Stimulated activated naive CD8-positive, alpha-beta T cell treated with anti-CD3 and anti-CD28 coated beads, Interleukin-15, Interleukin-2, amounts not matched to agents 100 U/mL and 50 U/mL, for 24 hours (primary cell): ENCODE results near the gene CARD14.
"Not testable (repeated sequence)": the region's sequence is repeated elsewhere in the genome, so short reads cannot be mapped to it uniquely, and the experiment has no call there.

Experiments used
- ATAC-seq: fragments of 150-1000 bp; cut with Tn5 transposase; one replicate; pipeline ENCODE4 v1.10.0; 2021
- DNase-seq: peaks from one replicate; pipeline ENCODE4 v3.0.0; 2021

CARD14 gene

DNA sequence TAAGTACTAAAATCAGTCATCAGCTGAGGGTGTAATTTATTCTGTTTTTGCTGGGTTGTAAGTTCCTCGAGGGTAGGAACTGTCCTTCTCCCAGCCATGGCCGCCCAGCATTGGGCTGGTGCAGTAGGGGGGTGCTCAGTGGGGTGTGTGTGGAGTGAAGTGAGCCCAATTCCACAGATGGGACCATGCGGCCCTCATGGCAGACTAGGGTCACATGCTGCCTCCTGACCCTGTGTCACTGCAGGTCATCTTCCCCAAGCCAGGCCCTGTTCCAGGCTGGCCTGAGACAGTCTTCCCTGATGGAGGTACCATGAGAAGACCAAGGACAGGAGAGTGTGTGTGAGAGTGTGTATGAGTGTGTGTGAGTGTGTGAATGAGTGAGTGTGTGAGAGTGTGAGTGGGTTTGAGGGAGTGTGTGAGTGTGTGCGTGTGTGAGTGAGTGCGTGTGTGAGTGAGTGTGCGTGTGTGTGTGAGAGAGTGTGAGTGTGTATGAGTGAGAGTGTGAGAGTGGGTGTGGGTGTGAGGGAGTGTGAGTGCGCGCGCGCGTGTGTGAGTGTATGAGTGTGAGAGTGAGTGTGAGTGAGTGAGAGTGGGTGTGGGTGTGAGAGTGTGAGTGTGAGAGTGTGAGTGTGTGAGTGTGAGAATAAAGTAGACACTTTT lies 54.1 kb downstream of the CARD14 start:
- DNase-seq (no peak), ATAC-seq (no peak)

DNA sequence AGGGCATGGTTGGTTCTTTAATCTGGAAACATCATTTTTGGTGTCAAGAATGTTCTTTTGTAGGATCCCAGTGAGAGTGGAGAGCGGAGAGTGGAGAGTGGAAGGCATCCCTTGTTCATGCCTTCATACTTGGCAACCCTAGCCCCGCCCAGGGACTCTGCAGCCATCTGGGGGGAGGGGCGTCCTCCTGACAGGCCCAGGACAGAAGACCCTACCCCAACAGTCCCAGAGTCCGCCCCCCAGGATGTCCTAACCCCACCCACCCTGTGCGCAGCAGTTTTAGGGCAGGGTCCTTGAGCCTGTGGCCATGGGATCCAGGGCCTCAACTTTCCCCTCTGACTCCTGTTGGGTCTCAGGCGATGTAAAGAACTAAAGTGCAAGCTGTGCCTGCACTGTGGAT lies 54.9 kb downstream of the CARD14 start:
- DNase-seq: no peak
- no peak for ATAC-seq

DNA sequence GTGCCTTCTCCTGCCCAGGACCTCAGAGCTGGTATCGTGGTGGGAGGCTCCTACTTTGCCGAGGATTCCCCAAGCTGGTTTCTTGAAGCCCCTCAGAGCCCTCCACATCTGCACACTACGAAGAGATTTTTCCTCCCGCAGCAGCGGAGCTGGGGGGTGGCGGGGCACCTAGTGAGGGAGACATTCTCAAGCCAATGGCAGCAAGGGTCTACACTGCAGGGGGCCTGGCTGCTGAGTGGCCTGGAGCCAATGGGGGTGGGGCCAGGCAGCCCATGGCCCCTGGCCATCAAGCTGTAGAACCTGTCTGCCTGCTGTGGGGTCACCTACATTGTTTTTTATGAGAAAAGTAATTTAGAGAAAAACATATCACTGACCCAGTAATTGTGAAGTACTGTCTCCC lies 55.4 kb downstream of the CARD14 start:
- DNase-seq (no peak), ATAC-seq (no peak)

DNA sequence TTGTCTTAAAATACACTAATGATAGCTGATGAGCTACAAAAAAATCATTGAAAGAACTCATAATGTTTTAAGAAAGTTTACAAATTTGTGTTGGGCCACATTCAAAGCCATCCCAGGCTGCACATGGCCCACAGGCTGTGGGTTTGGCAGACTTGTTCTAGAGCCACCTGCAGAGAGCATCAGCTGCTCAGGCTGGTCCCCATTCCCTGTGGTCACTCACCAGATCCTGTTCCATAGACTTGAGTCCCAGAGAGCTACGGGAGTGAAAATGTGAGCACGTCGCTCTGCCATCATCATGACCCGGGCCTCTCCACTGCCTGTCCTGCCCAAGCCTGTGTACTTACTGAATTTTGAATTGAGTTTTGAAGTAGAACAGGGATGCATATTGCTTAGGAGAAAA lies 57.3 kb downstream of the CARD14 start:
- no peak for ATAC-seq

DNA sequence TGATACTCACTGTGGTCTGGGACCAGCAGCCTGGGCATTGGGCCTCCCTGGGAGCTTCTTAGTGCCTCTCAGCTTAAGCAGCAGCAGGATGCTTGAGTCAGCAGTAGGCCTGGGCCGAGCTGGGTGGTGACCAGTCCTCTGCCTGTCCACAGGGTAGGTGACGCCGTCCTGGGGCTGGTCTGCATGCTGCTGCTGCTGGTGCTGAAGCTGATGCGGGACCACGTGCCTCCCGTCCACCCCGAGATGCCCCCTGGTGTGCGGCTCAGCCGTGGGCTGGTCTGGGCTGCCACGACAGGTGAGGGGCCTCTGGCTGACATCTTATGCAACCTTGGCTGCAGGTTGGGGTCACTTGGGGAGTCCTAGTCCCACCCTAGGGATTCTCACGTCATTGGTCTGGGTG lies 57.8 kb downstream of the CARD14 start:
- ATAC-seq (no peak), DNase-seq (no peak)

More for the DNA sequence above, 57.3 kb downstream of the CARD14 start:
- no peak for DNase-seq

DNA sequence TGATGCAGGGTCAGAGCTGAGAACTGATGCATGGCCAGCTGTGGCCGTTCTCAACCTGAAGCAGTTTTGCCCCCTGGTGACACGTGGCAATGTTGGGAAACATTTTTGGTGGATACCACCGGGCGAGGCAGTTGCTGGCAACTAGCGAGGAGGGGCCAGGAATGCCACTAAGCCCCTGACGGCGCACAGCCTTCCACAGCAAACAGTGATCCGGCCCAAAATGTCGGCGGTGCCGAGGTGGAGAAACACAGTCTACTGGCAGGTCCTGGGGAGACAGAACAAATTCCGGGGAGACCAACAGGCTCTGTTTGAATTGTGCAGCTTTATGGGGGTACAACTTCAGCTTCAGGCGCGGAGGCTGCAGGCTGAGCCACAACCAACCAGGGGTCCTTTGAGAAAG lies 58.6 kb downstream of the CARD14 start:
- DNase-seq (no peak), ATAC-seq (no peak)

DNA sequence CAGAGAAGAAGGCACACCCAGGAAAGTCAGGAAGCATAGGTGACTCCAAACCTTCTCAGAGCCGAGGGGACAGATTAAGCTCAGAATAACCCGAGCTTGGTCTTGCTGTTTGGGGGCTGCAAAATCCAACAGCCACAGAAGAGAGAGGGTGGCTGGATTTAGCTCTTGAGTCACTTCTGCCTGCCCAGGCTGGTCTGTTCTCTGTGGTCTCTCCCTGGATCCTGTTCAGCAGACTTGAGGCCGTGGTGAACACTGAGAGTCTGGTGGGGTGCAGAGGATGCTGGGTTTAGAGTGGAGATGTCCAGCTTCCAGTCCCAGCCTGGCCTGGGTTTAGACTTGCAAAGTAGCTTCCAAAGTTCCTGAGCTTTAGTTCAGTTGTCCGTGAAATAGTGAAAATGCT lies 59.2 kb downstream of the CARD14 start:
- DNase-seq (no peak), ATAC-seq (no peak)

DNA sequence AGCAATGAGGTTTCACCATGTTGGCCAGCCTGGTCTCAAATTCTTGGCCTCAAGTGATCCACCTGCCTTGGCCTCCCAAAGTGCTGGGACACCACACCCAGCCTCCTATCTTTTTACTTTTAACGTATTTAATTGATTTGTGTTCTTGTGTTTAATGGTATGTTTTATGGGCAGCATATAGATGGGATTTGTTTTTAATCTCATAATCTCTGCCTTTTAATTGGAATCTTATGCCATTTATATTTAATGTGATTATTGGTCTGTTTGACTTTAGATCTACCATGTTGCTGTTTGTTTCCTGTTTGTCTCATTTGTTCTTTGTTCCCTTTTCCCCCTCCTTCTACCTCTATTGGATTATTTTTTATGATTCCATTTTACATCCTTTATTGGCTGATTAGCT lies 62.6 kb downstream of the CARD14 start:
- no peak for ATAC-seq
- no peak for DNase-seq

DNA sequence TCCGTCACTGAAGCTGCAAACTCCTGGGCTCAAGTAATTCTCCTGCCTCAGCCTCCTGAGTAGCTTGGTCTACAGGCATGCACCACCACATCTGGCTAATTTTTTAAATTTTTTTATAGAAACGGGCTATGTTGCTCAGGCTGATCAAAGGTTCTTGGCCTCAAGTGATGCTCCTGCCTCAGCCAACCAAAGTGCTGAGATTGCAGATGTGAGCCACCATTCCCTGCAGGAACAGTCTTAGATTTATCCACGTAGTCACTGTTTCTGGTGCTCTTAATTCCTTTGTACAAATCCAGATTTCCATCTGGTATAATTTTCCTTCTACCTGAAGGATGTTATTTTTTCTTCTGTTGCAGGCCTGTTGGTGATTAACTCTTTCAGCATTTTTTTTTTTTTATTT lies 63.4 kb downstream of the CARD14 start:
- no peak for ATAC-seq

DNA sequence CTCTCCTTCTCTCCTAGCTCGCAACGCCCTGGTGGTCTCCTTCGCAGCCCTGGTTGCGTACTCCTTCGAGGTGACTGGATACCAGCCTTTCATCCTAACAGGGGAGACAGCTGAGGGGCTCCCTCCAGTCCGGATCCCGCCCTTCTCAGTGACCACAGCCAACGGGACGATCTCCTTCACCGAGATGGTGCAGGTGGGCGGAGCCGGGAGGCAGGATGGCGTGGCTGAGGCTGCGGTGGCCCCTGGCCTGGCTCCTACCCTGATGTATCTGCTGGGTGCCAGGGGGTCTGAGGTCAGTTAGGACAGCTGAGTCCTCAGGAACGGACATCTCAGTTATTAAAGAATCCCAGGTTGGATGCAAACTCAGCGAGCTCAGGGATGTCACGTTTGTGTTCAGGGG lies 67.1 kb downstream of the CARD14 start:
- no peak for DNase-seq
- ATAC-seq: no peak

More for the DNA sequence above, 63.4 kb downstream of the CARD14 start:
- DNase-seq: no peak

DNA sequence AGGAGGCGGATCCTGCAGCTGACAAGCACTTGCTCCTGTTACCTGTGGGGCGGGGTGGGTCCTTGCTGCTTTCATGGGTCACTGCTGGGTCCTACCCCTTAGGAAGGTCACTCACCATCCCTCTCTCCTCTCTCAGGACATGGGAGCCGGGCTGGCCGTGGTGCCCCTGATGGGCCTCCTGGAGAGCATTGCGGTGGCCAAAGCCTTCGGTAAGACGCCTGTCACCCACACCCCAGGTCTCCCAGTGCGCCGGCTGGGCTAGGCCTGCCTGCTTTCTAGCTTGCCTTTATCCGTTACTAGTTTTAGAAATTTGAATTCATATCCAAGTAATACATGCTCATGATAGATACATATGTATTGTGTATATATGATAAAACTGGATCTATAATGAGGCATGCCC lies 67.6 kb downstream of the CARD14 start:
- ATAC-seq: no peak

DNA sequence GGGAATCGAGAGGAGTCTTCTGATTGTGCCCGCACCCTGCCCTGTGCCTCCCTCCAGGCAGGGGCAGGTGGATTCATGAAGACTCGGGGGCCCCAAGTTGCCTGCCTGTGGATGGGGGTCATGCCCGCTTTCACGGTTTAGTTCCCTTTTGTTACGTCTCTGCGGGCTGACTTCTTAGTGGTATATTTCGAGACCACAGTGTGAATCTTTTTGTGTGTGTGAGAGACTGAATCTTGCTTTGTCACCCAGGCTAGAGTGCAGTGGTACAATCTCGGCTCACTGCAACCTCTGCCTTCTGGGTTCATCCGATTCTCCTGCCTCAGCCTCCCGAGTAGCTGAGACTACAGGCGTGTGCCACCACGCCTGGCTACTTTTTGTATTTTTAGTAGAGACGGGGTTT lies 72.7 kb downstream of the CARD14 start:
- DNase-seq: no peak
- ATAC-seq: no peak

More for the DNA sequence above, 67.6 kb downstream of the CARD14 start:
- no peak for DNase-seq

DNA sequence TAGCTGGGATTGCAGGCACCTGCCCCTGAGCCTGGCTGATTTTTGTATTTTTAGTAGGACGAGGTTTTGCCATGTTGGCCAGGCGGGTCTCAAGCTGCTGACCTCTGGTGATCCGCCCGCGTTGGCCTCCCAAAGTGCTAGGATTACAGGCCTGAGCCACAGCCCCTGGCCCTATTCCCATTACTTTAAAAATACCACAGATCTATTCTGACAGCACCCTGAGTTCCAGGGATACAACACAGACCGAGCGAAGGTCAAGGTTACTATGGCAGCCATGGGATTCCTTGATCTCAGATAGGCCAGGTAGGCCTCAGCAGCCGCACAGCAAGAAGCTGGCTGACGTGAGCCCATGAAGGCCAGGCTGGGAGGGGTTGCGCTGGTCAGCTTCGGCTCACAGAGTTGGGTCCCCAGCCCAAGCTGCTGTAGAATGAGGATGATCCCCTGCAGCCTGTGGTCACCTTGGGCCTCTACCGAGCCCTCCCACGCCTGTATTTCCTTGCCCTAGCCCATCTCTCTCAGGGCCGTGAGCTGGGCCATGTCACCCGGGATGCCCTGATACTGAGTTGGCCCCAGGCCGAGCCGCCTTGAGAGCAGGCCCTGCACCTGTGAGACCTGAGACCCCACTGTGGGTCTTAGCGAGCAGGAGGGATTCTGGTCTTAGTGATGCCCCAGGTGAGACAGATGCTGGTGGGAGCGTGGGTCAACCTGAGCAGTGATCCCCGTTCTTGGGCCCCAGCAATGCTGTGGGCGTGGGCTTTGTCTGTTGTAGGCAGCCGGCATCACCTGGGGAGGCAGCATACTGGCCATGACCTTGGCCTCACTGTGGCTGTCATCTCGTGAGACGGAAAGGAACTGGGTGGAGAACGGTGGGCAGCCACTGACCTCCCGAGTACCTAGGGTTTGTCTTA lies 74.0 kb downstream of the CARD14 start:
- DNase-seq (no peak), ATAC-seq (no peak)

DNA sequence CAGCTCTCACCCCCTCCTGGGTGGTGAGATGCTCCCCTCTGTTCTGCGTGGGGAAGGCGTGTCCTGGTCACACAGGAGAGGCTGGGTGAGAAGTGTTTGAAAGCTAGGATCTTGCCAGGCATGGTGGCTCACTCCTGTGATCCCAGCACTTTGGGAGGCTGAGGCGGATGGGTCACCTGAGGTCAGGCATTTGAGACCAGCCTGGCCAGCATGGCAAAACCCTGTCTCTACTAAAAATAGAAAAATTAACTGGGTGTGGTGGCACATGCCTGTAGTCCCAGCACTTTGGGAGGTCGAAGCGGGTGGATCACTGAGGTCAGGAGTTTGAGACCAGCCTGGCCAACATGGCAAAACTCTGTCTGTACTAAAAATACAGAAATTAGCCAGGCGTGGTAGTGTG lies 74.6 kb downstream of the CARD14 start:
- not testable (repeated sequence) for DNase-seq, ATAC-seq

DNA sequence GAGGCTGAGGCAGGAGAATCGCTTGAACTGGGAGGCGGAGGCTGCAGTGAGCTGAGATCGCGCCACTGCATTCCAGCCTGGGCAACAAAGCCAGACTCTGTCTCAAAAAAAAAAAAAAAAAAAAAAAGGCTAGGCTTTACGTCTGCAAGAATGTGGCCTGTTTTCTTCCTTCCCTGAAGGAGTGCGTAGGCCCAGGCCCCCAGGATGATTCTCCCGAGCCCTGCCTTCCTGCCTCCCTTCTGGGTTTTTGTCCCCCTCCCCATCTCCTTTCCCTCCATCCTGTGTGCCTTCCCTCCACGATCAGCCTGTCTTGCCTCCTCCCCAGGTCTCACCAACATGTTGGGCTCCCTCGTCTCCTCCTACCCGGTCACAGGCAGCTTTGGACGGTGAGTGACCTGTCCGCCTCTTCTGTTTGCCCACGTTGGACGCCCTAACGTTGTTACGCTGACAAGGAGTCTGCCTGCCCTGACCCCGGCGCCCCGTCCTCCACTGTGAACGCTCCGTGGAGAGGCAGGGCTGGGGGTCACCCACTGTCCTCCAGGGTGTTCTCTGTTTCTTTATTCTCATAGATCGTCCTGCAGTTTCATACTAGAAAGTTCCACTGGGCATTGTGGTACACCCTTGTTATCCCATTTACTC lies 75.2 kb downstream of the CARD14 start:
- no peak for DNase-seq
- ATAC-seq: no peak

DNA sequence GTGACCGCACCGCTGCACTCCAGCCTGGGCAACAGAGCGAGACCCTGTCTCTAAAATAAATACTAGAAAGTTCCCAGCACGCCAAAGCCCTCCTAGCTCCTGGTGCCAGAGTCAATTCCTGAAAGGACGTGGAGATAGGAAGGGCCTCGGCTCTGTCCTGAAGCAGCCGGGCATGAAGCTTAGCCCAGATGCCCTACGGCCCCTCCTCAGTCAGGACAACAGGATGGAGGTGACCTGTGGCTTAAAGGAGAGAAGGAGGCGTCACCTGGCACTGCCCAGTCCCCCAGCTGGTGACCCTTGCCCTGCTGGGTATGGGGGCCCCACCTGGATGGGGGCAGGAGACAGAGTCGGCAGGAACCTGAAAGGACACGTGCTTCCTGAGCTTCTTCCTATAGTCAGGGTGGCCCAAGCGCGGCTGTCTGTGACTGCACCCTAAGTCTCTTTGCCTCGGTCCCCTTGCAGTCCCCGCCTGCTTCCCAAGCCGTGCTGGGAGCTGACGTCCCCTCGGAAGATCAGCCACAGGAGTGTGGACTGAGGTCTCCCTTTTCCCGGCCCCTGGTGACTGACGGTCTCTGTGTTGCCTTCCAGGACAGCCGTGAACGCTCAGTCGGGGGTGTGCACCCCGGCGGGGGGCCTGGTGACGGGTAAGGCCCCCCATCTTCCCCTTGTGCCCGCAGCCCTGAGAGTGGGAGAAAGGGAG lies 75.9 kb downstream of the CARD14 start:
- DNase-seq (no peak), ATAC-seq (no peak)

DNA sequence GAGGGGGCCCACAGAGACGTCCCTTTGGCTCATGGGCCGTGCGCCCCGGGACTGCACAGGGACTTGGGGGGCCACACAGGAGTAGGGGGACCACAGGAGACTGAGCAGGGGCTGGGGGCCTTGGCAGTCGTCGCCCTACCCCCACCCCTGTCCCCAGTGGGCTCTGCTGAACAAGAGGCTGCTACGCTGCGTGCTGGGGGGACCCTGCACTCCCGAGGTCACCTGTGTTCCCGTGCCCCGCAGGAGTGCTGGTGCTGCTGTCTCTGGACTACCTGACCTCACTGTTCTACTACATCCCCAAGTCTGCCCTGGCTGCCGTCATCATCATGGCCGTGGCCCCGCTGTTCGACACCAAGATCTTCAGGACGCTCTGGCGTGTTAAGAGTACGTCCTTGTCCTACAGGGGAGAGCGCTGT lies 76.4 kb downstream of the CARD14 start:
- ATAC-seq: no peak
- no peak for DNase-seq

DNA sequence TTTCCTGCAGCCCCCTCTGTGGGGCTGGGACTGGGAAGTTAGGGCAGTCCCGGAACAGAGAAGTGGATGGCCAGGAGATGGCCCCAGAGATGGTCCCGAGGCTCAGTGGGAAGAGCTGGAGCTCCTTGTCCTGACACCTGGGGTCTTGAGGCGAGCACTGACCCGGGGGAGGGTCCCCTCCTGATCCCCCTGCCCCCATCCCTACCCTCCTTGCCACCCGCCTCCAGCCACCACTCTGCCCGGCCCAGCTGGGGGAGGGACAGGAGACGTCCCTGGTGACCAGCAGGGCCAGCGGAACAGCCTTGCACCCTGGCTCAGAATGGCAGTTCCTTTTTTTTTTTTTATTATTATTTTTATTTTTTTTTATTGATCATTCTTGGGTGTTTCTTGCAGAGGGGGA lies 76.9 kb downstream of the CARD14 start:
- ATAC-seq: no peak
- DNase-seq: no peak

DNA sequence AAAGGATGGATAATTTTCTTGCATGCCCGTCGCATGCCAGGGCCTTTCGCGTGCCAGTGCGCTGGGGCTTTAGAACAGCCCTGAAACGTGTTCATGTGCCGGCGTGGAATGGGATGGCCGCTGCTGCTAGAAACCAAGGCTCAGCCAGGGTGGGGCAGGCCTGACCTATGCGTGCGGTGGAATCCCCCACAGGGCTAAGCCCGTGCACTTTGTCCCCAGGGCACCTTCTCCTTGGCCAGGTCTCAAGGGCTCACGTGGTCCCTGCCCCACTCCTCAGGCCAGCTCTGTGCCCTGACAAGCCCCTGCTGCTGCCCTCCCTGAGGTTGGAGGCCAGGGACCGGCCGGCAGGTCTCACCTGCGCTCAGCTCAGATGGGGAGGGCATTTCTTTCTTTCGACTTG lies 77.7 kb downstream of the CARD14 start:
- no peak for DNase-seq
- ATAC-seq: no peak

DNA sequence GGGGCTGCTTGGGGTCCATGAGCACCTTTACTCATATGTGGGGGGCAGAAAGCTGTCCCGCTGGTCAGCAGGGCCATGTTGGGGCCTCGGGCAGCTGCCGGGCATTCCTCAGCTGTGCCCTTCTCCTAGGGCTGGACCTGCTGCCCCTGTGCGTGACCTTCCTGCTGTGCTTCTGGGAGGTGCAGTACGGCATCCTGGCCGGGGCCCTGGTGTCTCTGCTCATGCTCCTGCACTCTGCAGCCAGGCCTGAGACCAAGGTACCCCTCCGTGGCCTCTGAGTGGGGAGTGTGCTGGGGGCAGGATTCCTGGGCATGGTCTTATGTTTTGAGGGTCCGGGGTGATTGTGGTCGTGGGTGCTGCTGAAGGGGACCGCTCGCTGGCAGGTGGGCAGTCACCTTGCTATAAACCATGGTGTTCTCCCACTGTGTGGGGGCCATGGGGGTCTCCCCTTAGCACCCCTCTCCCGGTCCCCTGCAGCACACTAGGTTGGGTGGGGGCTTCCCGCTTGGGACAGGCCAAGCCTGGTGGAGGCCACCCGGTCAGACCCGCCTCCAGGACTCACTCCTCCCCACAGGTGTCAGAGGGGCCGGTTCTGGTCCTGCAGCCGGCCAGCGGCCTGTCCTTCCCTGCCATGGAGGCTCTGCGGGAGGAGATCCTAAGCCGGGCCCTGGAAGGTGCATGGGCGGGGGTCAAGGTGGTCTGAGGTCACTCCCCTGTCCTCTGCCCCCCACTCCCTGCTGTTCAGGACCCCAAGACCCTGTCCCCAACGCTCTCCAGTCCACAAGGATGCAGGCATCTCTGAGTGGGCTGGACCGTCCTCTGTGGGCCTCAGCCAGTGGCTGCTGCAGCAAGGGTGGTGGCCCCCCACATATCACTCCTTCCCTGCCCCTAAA lies 78.4 kb downstream of the CARD14 start:
- ATAC-seq (no peak), DNase-seq (no peak)

DNA sequence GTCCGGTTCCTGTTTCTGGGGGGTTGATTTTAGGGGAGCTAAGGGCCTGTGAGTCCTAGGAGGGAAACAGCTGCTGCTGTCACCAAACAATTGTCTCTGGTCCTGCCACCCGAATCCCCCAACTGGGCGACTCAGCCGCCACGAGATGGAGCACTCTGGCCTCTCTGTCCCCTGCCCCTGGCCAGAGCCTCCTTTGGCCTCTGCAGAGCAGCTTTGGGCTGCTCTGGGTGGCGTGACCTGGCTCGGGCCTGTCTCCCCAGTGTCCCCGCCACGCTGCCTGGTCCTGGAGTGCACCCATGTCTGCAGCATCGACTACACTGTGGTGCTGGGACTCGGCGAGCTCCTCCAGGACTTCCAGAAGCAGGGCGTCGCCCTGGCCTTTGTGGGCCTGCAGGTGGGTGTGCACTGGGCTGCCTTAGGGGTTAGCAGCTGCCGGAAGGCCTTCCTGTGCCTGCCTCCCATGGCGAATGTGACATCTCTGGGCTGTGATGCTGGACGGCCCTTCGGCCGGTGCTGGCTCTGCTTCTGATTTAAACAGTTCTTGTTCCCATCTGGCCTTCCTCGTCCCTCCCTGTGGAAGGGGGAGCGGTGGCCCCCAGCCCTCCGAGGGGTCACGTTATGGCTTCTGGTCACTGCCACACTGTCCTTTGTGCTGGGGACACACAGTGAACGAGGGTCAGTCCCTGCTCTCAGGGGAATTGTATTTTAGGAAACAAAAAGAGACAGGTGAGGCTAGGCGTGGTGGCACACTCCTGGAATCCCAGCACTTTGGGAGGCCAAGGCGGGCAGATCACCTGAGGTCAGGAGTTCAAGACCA lies 79.3 kb downstream of the CARD14 start:
- DNase-seq: no peak
- no peak for ATAC-seq
